Neural cell (in vitro differentiated cells): Measurements from ENCODE around the gene UBXN10.

Experiments
- CTCF ChIP-seq: fragments of 450-650 bp; IDR thresholded peaks from 2 replicates; pipeline ENCODE4 v1.5.1; 2014; ENCODE audit warnings: antibody characterized with exemption, mild to moderate bottlenecking, moderate library complexity; ENCODE audit not compliant: poor library complexity, severe bottlenecking
- EZH2 ChIP-seq: fragments of 200-600, 300-800 bp; shearing (Covaris generic), sonication (generic); IDR thresholded peaks from 2 replicates; pipeline ENCODE4 v1.6.1; 2014; ENCODE audit warnings: antibody characterized with exemption, low read length, borderline replicate concordance, mild to moderate bottlenecking; ENCODE audit not compliant: insufficient read depth, poor library complexity, severe bottlenecking
- MXI1 ChIP-seq: fragments of 450-650 bp; conservative IDR thresholded peaks from 2 replicates; pipeline ENCODE4 v1.6.1; 2014; ENCODE audit warnings: antibody characterized with exemption, mild to moderate bottlenecking; ENCODE audit not compliant: poor library complexity, severe bottlenecking
- POLR2AphosphoS5 ChIP-seq: IDR thresholded peaks from 2 replicates; pipeline ENCODE4 v1.6.1; 2012
- RAD21 ChIP-seq: fragments of 450-650 bp; conservative IDR thresholded peaks from 2 replicates; pipeline ENCODE4 v1.6.1; 2014; ENCODE audit warnings: antibody characterized with exemption, mild to moderate bottlenecking, moderate library complexity
- REST ChIP-seq: IDR thresholded peaks from 2 replicates; pipeline ENCODE4 v1.6.1; 2012; ENCODE audit warnings: borderline replicate concordance
- TAF1 ChIP-seq: IDR thresholded peaks from 2 replicates; pipeline ENCODE4 v1.6.1; 2012; ENCODE audit warnings: low read depth

GRCh38 chr1:20190256-20191160, 4.6 kb downstream of the UBXN10 start:
- no peak for TF ChIP-seq POLR2AphosphoS5
- no peak for TF ChIP-seq CTCF
- no peak for TF ChIP-seq TAF1
- TF ChIP-seq REST: no peak
- TF ChIP-seq RAD21: no peak
- no peak for TF ChIP-seq EZH2
- no peak for TF ChIP-seq MXI1
